HCT116 (cell line): ENCODE data around the gene ATP1A2. TPM values are rescaled to one million over a fixed set of nuclear protein-coding genes. Genes with fewer than 3 reads are reported as not detected.
A peak's percentile ranks its signal among the peaks of the same experiment; 100 is the strongest.

ENCODE experiments used
- ATAC-seq: fragments of 200-7000 bp; cut with Tn5 transposase; 2 replicates; pipeline ENCODE4 v1.9.1; 2020; ENCODE audit warnings: mild to moderate bottlenecking, moderate library complexity
- BruUV-seq: library from RNA; stranded (reverse); fragments of 400-500 nt; replicated peaks from 2 replicates; lab custom pipeline; 2021; lab: Mats Ljungman, UMichigan
- CTCF ChIA-PET: fragments of 300-600 bp; sonication (Branson Sonifier 250); formaldehyde crosslinking; loops from one replicate; lab custom pipeline; 2021; ENCODE audit warnings: antibody characterized with exemption; lab: Charles Lee
- POLR2A ChIA-PET: fragments of 300-600, 350-600 bp; sonication (Branson Sonifier 250); formaldehyde crosslinking; loops from one replicate; lab custom pipeline; 2021; ENCODE audit warnings: antibody characterized with exemption; lab: Charles Lee
- RAD21 ChIA-PET, 2 experiments: fragments of 300-600 bp; sonication (Branson Sonifier 250); formaldehyde crosslinking; loops; one replicate each; lab custom pipeline; 2023; ENCODE audit warnings: low total read pairs in 2 of 2; ENCODE audit not compliant: uncharacterized antibody in 2 of 2, unreplicated experiment in 2 of 2, low non-redundant PET in 1 of 2; lab: Charles Lee
- DNase-seq: peaks from one replicate; pipeline ENCODE4 v3.0.0-alpha.2; 2010; ENCODE audit warnings: low read depth, low spot score
- H2AFZ ChIP-seq: fragments of 200-600 bp; shearing (Covaris generic), sonication (generic); 2 replicates; pipeline ENCODE4 v1.6.1; 2017; ENCODE audit warnings: low read depth, mixed run types, mixed read lengths, antibody characterized with exemption, low read length; ENCODE audit not compliant: poor library complexity, severe bottlenecking
- H3K27ac ChIP-seq: 2 replicates; pipeline ENCODE4 v1.5.1; 2012; ENCODE audit warnings: low read depth, low read length
- H3K27me3 ChIP-seq: fragments of 200-600 bp; sonication (generic); 2 replicates; pipeline ENCODE4 v1.6.1; 2016; ENCODE audit warnings: mixed run types, low read length, mixed read lengths; ENCODE audit not compliant: insufficient read depth
- H3K36me3 ChIP-seq, 2 experiments: fragments of 200-500 bp in 1 of 2; fragments of 200-600 bp in 1 of 2; sonication (Bioruptor generic) in 1 of 2; sonication (generic) in 1 of 2; 2 replicates each; pipeline versions ENCODE4 v1.5.1 to v1.6.1; 2014 to 2016; ENCODE audit warnings: low read length in 2 of 2, inconsistent platforms in 1 of 2, mixed read lengths in 1 of 2, mixed run types in 1 of 2; ENCODE audit not compliant: insufficient read depth in 2 of 2, control insufficient read depth in 1 of 2
- H3K4me1 ChIP-seq, 2 experiments: fragments of 200-600 bp in 1 of 2; sonication (generic) in 1 of 2; 2 replicates each; pipeline versions ENCODE4 v1.5.1 to v1.6.1; 2012 to 2017; ENCODE audit warnings: low read length in 2 of 2, inconsistent platforms in 1 of 2, mild to moderate bottlenecking in 1 of 2, mixed read lengths in 1 of 2, mixed run types in 1 of 2, moderate library complexity in 1 of 2; ENCODE audit not compliant: insufficient read depth in 2 of 2, control insufficient read depth in 1 of 2
- H3K4me2 ChIP-seq: fragments of 200-600 bp; sonication (generic); 2 replicates; pipeline ENCODE4 v1.6.1; 2017; ENCODE audit warnings: mixed run types, low read length, mixed read lengths
- H3K4me3 ChIP-seq, 2 experiments: fragments of 200-600 bp in 1 of 2; sonication (generic) in 1 of 2; replicated peaks in 1 of 2; 2 replicates each; pipeline ENCODE4 v1.5.1; 2011 to 2016; ENCODE audit warnings: low read length in 2 of 2, control low read depth in 1 of 2, low read depth in 1 of 2, mild to moderate bottlenecking in 1 of 2, mixed read lengths in 1 of 2, mixed run types in 1 of 2
- H3K79me2 ChIP-seq: fragments of 200-600 bp; sonication (generic); 2 replicates; pipeline ENCODE4 v1.6.1; 2017; ENCODE audit warnings: mild to moderate bottlenecking, mixed run types, low read length, moderate library complexity, mixed read lengths; ENCODE audit not compliant: insufficient read depth
- H3K9ac ChIP-seq: fragments of 200-600 bp; sonication (generic); 2 replicates; pipeline ENCODE4 v1.6.1; 2016; ENCODE audit warnings: low read length, mixed read lengths
- H3K9me2 ChIP-seq: fragments of 200-600 bp; sonication (generic), shearing (Covaris generic); 2 replicates; pipeline ENCODE4 v1.6.1; 2017; ENCODE audit warnings: mixed run types, mild to moderate bottlenecking, moderate library complexity; ENCODE audit not compliant: insufficient read depth
- H3K9me3 ChIP-seq, 2 experiments: fragments of 200-500 bp in 1 of 2; fragments of 200-600 bp in 1 of 2; sonication (Bioruptor generic) in 1 of 2; sonication (generic) in 1 of 2; 2 replicates each; pipeline ENCODE4 v1.6.1; 2014 to 2017; ENCODE audit warnings: low read length in 2 of 2, mixed read lengths in 2 of 2, inconsistent platforms in 1 of 2, low read depth in 1 of 2, mild to moderate bottlenecking in 1 of 2, mixed run types in 1 of 2, moderate library complexity in 1 of 2; ENCODE audit not compliant: control insufficient read depth in 1 of 2, insufficient read depth in 1 of 2
- H4K20me1 ChIP-seq: fragments of 200-600 bp; sonication (generic), shearing (Covaris generic); 2 replicates; pipeline ENCODE4 v1.6.1; 2017; ENCODE audit warnings: mixed run types, mild to moderate bottlenecking, moderate library complexity; ENCODE audit not compliant: insufficient read depth
- CBX3 ChIP-seq: IDR thresholded peaks from 2 replicates; pipeline ENCODE4 v1.6.1; 2012; ENCODE audit warnings: low read depth
- CEBPB ChIP-seq: IDR thresholded peaks from 2 replicates; pipeline ENCODE4 v1.6.1; 2012; ENCODE audit warnings: low read depth
- EGR1 ChIP-seq: IDR thresholded peaks from 2 replicates; pipeline ENCODE4 v1.6.1; 2012; ENCODE audit warnings: low read depth
- EZH2phosphoT487 ChIP-seq: fragments of 200-600 bp; IDR thresholded peaks from 2 replicates; pipeline ENCODE4 v1.6.1; 2018; ENCODE audit warnings: antibody characterized with exemption, borderline replicate concordance
- POLR2A ChIP-seq: IDR thresholded peaks from 2 replicates; pipeline ENCODE4 v1.7.0; 2011; ENCODE audit warnings: borderline replicate concordance; ENCODE audit not compliant: insufficient read depth, insufficient read length; ENCODE audit errors: extremely low read depth
- POLR2AphosphoS5 ChIP-seq: IDR thresholded peaks from 2 replicates; pipeline ENCODE4 v1.6.1; 2011; ENCODE audit warnings: mild to moderate bottlenecking, low read depth, low read length, moderate library complexity
- REST ChIP-seq: IDR thresholded peaks from 2 replicates; pipeline ENCODE4 v1.6.1; 2012; ENCODE audit warnings: low read depth
- SIN3A ChIP-seq: IDR thresholded peaks from 2 replicates; pipeline ENCODE4 v1.6.1; 2012; ENCODE audit warnings: low read depth
- SP1 ChIP-seq: IDR thresholded peaks from 2 replicates; pipeline ENCODE4 v1.6.1; 2012; ENCODE audit warnings: low read depth
- intact Hi-C: fragments of 100-400 bp; cut with micrococcal nuclease; formaldehyde crosslinking; loops from 2 replicates; pipeline ENCODE4 v1.10.0; 2022
- total RNA-seq: library from RNA; stranded (reverse); gene quantifications from one replicate; pipeline ENCODE4 v1.2.1, GENCODE V29; 2021; ENCODE audit not compliant: unreplicated experiment

The ATP1A2 gene
- total RNA-seq, 1 experiment from 2014 or later: not detected

GRCh38 chr1:160098852-160099561, 16.6 kb upstream of the ATP1A2 start:
- ATAC-seq (peak; percentile 90), DNase-seq (peak; percentile 83)
- BruUV-seq: no TSS peak
- Histone ChIP-seq H3K36me3 (no peaks in the 10 kb centered on the region), H3K9me2 (no peaks in the 10 kb centered on the region), H3K4me2 (peak overlapping the region; percentile 77), H3K9me3 (no peaks in the 10 kb centered on the region), H3K4me3 (peak overlapping the region; percentile 19 to 39), H3K27ac (peak overlapping the region; percentile 55), H4K20me1 (no peaks in the 10 kb centered on the region), H3K9ac (peak overlapping the region; percentile 32; the same call in 1 of the 2 replicates), H2AFZ (peak overlapping the region; percentile 56), H3K79me2 (peaks cover 4% of the 10 kb centered on the region; the same call in 1 of the 2 replicates), H3K27me3 (no peaks in the 10 kb centered on the region), H3K4me1 (peaks cover 11 to 36% of the 10 kb centered on the region in 2 experiments)
- CTCF ChIA-PET: interaction anchor here (1.1 to 4.2 kb wide), 8 partner anchors 13 to 300 kb away, joined by 3 to 30 read pairs (median 10); no protein-coding TSS in a partner anchor
- TF ChIP-seq SP1 (peak; percentile 14; the same call in 1 of the 2 replicates), POLR2AphosphoS5 (peak; percentile 33; the same call in 1 of the 2 replicates), CBX3 (no peak)
- POLR2A ChIA-PET: interaction anchor here (0.5 to 1.7 kb wide), 3 partner anchors 10 to 149 kb away, joined by 3 to 5 read pairs (median 3); no protein-coding TSS in a partner anchor
- RAD21 ChIA-PET: interaction anchor here (0.8 to 1.8 kb wide), 3 partner anchors 13 to 153 kb away, joined by 3 to 4 read pairs (median 3); no protein-coding TSS in a partner anchor
- intact Hi-C loops: no loop called here

GRCh38 chr1:160099716-160100375, 15.7 kb upstream of the ATP1A2 start:
- Histone ChIP-seq H3K9ac (no peak overlapping the region), H3K4me2 (no peak overlapping the region), H3K36me3 (no peaks in the 10 kb centered on the region), H3K9me2 (no peaks in the 10 kb centered on the region), H3K79me2 (peaks cover 4% of the 10 kb centered on the region; the same call in 1 of the 2 replicates), H3K4me3 (no peak overlapping the region), H3K27ac (no peak overlapping the region), H3K4me1 (peaks cover 11 to 36% of the 10 kb centered on the region in 2 experiments), H3K9me3 (no peaks in the 10 kb centered on the region), H4K20me1 (no peaks in the 10 kb centered on the region), H3K27me3 (no peaks in the 10 kb centered on the region), H2AFZ (no peak overlapping the region)
- DNase-seq (no peak), ATAC-seq (no peak)
- intact Hi-C loops: loop anchor here (2.0 to 5.0 kb wide), 2 partner anchors 63 to 507 kb away; no protein-coding TSS in a partner anchor
- RAD21 ChIA-PET: interaction anchor here (1.2 to 1.8 kb wide), 3 partner anchors 53 to 277 kb away, joined by 3 to 5 read pairs (median 4); no protein-coding TSS in a partner anchor
- TF ChIP-seq EGR1 (no peak), POLR2A (no peak), POLR2AphosphoS5 (no peak), CEBPB (no peak), SIN3A (no peak), REST (no peak), EZH2phosphoT487 (no peak)
- POLR2A ChIA-PET: interaction anchor here (1.9 kb wide), 1 partner anchor 152 kb away, joined by 5 read pairs; no protein-coding TSS in a partner anchor
- no TSS peak for BruUV-seq
- CTCF ChIA-PET: interaction anchor here (0.8 to 4.7 kb wide), 8 partner anchors 9 to 275 kb away, joined by 4 to 59 read pairs (median 18); no protein-coding TSS in a partner anchor
